K562 (cell line): Measurements from ENCODE around the gene OPCML. TPM values are rescaled to one million over a fixed set of nuclear protein-coding genes. Genes with fewer than 3 reads are reported as not detected.

Source experiments
- ATAC-seq: fragments of 200-7000 bp; cut with Tn5 transposase; 3 replicates; pipeline ENCODE4 v1.9.1; 2020; ENCODE audit warnings: moderate library complexity
- BruUV-seq: library from RNA; stranded (reverse); fragments of 400-500 nt; replicated peaks from 2 replicates; lab custom pipeline; 2021; lab: Mats Ljungman, UMichigan
- CTCF ChIA-PET: fragments of 300-600 bp; formaldehyde crosslinking; extraction: SDS; loops from one replicate; lab custom pipeline; 2021; ENCODE audit warnings: low intra/inter-chr PET ratio; lab: Yijun Ruan, JAX
- POLR2A ChIA-PET: fragments of 300-600, 350-650 bp; sonication (Branson Sonifier 250); formaldehyde crosslinking; extraction: SDS; loops from one replicate; lab custom pipeline; 2021; ENCODE audit warnings: antibody characterized with exemption, inconsistent platforms; lab: Yijun Ruan, JAX
- DNase-seq, 4 experiments: peaks; one replicate each; pipeline versions ENCODE4 v3.0.0 to v3.0.0-alpha.2; 2011 to 2018; ENCODE audit warnings: low spot score in 3 of 4, mixed read lengths in 3 of 4; ENCODE audit errors: extremely low read depth in 1 of 4
- FAIRE-seq: peaks from 2 replicates; lab custom pipeline; 2011; peaks lifted over from hg19 to GRCh38; lab: Jason Lieb, UNC
- H2AFZ ChIP-seq: 2 replicates; pipeline ENCODE4 v1.6.0; 2011; ENCODE audit warnings: low read depth, low read length, control low read depth, inconsistent platforms
- H3K27ac ChIP-seq: fragments of 200-600 bp; 3 replicates; pipeline ENCODE4 v1.8.0; 2011; ENCODE audit warnings: low read depth, mild to moderate bottlenecking, control low read depth, inconsistent platforms, low read length, moderate library complexity, mixed read lengths; ENCODE audit errors: extremely low read depth
- H3K27me3 ChIP-seq, 2 experiments: fragments of 300-600 bp in 1 of 2; 2 replicates in 1 of 2; 3 replicates in 1 of 2; pipeline versions ENCODE4 v1.6.0 to v1.8.0; 2011; ENCODE audit warnings: inconsistent platforms in 2 of 2, low read length in 2 of 2, mild to moderate bottlenecking in 1 of 2, mixed read lengths in 1 of 2, moderate library complexity in 1 of 2; ENCODE audit not compliant: control insufficient read depth in 2 of 2, insufficient read depth in 2 of 2
- H3K36me3 ChIP-seq: fragments of 300-600 bp; 3 replicates; pipeline ENCODE4 v1.8.0; 2011; ENCODE audit warnings: mild to moderate bottlenecking, low read length, inconsistent platforms; ENCODE audit not compliant: control insufficient read depth, insufficient read depth
- H3K4me1 ChIP-seq, 2 experiments: fragments of 200-600 bp in 1 of 2; replicated peaks in 1 of 2; 2 replicates in 1 of 2; 3 replicates in 1 of 2; pipeline versions ENCODE4 v1.5.1 to v1.8.0; 2011; ENCODE audit warnings: inconsistent platforms in 2 of 2, low read length in 2 of 2, mild to moderate bottlenecking in 1 of 2, mixed read lengths in 1 of 2, moderate library complexity in 1 of 2; ENCODE audit not compliant: control insufficient read depth in 2 of 2, insufficient read depth in 2 of 2
- H3K4me2 ChIP-seq: 2 replicates; pipeline ENCODE4 v1.6.1; 2011; ENCODE audit warnings: low read length, control low read depth, inconsistent platforms, mixed read lengths; ENCODE audit not compliant: insufficient read depth
- H3K4me3 ChIP-seq: fragments of 200-600 bp; sonication (generic), shearing (Covaris generic); 2 replicates; pipeline ENCODE4 v1.5.1; 2016; ENCODE audit warnings: control low read depth, inconsistent platforms
- H3K79me2 ChIP-seq: fragments of 200-600 bp; 3 replicates; pipeline ENCODE4 v1.8.0; 2011; ENCODE audit warnings: low read length, inconsistent platforms; ENCODE audit not compliant: control insufficient read depth, insufficient read depth
- H3K9ac ChIP-seq, 2 experiments: 2 replicates each; pipeline versions ENCODE4 v1.6.0 to v1.6.1; 2011; ENCODE audit warnings: low read depth in 2 of 2, low read length in 2 of 2, control low read depth in 1 of 2, inconsistent platforms in 1 of 2, mild to moderate bottlenecking in 1 of 2, mixed read lengths in 1 of 2; ENCODE audit not compliant: insufficient read depth in 1 of 2
- H3K9me1 ChIP-seq: one replicate; pipeline ENCODE4 v1.6.0; 2011; ENCODE audit warnings: inconsistent platforms, mild to moderate bottlenecking, low read length, moderate library complexity; ENCODE audit not compliant: control insufficient read depth, insufficient read depth
- H3K9me3 ChIP-seq: replicated peaks from 2 replicates; pipeline ENCODE4 v1.5.1; 2011; ENCODE audit warnings: low read depth, low read length, inconsistent platforms; ENCODE audit not compliant: control insufficient read depth, insufficient read depth
- H4K20me1 ChIP-seq: replicated peaks from 2 replicates; pipeline ENCODE4 v1.6.1; 2011; ENCODE audit warnings: low read length, inconsistent platforms, mixed read lengths; ENCODE audit not compliant: control insufficient read depth, insufficient read depth
- FOSL1 ChIP-seq: fragments of 200-800 bp; sonication (Bioruptor generic); conservative IDR thresholded peaks from 2 replicates; pipeline ENCODE4 v1.6.1; 2016; ENCODE audit warnings: missing genetic modification characterization, missing compliant biosample characterization
- HCFC1 ChIP-seq: IDR thresholded peaks from 2 replicates; pipeline ENCODE4 v1.6.1; 2012; ENCODE audit warnings: low read depth, low read length, improper control_type of control experiment
- HOMEZ ChIP-seq: fragments of 250-450 bp; sonication (Bioruptor Pico); IDR thresholded peaks from 2 replicates; pipeline ENCODE4 v1.4.0; 2020; ENCODE audit warnings: mild to moderate bottlenecking, moderate library complexity
- IFI16 ChIP-seq: fragments of 250-450 bp; sonication (Bioruptor Pico); IDR thresholded peaks from 2 replicates; pipeline ENCODE4 v2.1.2; 2022; ENCODE audit warnings: mild to moderate bottlenecking, inconsistent platforms
- KLF10 ChIP-seq: fragments of 250-450 bp; sonication (Bioruptor Pico); IDR thresholded peaks from 2 replicates; pipeline ENCODE4 v1.6.1; 2021; ENCODE audit warnings: matching md5 sums
- L3MBTL2 ChIP-seq: fragments of 450-650 bp; IDR thresholded peaks from 2 replicates; pipeline ENCODE4 v1.6.1; 2016; ENCODE audit warnings: mild to moderate bottlenecking, moderate library complexity
- MAFK ChIP-seq: IDR thresholded peaks from 2 replicates; pipeline ENCODE4 v1.6.1; 2011; ENCODE audit warnings: low read length, improper control_type of control experiment
- NCOA2 ChIP-seq, 2 experiments: fragments of 450-650 bp; IDR thresholded peaks; 2 replicates each; pipeline ENCODE4 v1.6.1; 2018; ENCODE audit warnings: mild to moderate bottlenecking in 2 of 2, moderate library complexity in 1 of 2; ENCODE audit not compliant: partially characterized antibody in 2 of 2
- NELFE ChIP-seq: IDR thresholded peaks from 2 replicates; pipeline ENCODE4 v1.6.1; 2011; ENCODE audit warnings: mild to moderate bottlenecking; ENCODE audit not compliant: insufficient read depth, insufficient read length
- NFE2L1 ChIP-seq: fragments of 450-650 bp; IDR thresholded peaks from 2 replicates; pipeline ENCODE4 v1.6.1; 2016; ENCODE audit warnings: missing genetic modification characterization, low read depth, mild to moderate bottlenecking, missing compliant biosample characterization, moderate library complexity, borderline replicate concordance
- PHB ChIP-seq: fragments of 250-450 bp; sonication (Bioruptor Pico); IDR thresholded peaks from 2 replicates; pipeline ENCODE4 v1.5.0; 2021
- RHOXF2B ChIP-seq: fragments of 250-450 bp; sonication (Bioruptor Pico); conservative IDR thresholded peaks from 2 replicates; pipeline ENCODE4 v1.5.1; 2021
- SMARCC2 ChIP-seq: fragments of 450-650 bp; IDR thresholded peaks from 2 replicates; pipeline ENCODE4 v1.6.1; 2017; ENCODE audit warnings: antibody characterized with exemption, moderate library complexity, mild to moderate bottlenecking, low read depth
- TAF7 ChIP-seq: fragments of 450-650 bp; IDR thresholded peaks from 2 replicates; pipeline ENCODE4 v1.6.1; 2016; ENCODE audit warnings: missing genetic modification characterization, missing compliant biosample characterization
- THRB ChIP-seq: fragments of 450-650 bp; formaldehyde crosslinking; conservative IDR thresholded peaks from 2 replicates; pipeline ENCODE4 v1.4.0; 2022; ENCODE audit warnings: mild to moderate bottlenecking, missing genetic modification characterization
- ZNF165 ChIP-seq: fragments of 250-450 bp; sonication (Bioruptor Pico); IDR thresholded peaks from 2 replicates; pipeline ENCODE4 v1.4.0; 2020; ENCODE audit warnings: borderline replicate concordance
- ZNF77 ChIP-seq: fragments of 250-450 bp; sonication (Bioruptor Pico); IDR thresholded peaks from 2 replicates; pipeline ENCODE4 v1.5.0; 2020
- WGBS: fragments of 100-300 bp; shearing (Covaris generic); methylation state at CpG from one replicate; pipeline ENCODE4 v1.1.6; 2016; ENCODE audit warnings: low coverage, mixed read lengths; ENCODE audit not compliant: insufficient coverage; ENCODE audit errors: missing lambda C conversion rate; 5-methylcytosine and 5-hydroxymethylcytosine counted together
- in situ Hi-C: fragments of 300-500 bp; cut with MboI; formaldehyde crosslinking; loops from 4 replicates; pipeline ENCODE4 v1.15.0; 2018; ENCODE audit warnings: inconsistent platforms, mixed read lengths
- intact Hi-C: fragments of 100-400 bp; cut with micrococcal nuclease; formaldehyde crosslinking; loops from 2 replicates; pipeline ENCODE4 v1.14.2; 2022
- polyA plus RNA-seq, 8 experiments: library from polyadenylated mRNA; depleted of rRNA in 4 of 8; stranded (reverse) in 5 of 8; unstranded in 3 of 8; fragments of >200 nt; fragmentation: Nextera tagmentation in 2 of 8; fragmentation: Illumina TruSeq in 1 of 8; extraction: Ambion mirVana in 2 of 8; extraction: Trizol in 1 of 8; gene quantifications; 2 replicates each; pipeline versions ENCODE4 v1.2.1 to v1.2.3, GENCODE V29; 2011 to 2014; ENCODE audit warnings: inconsistent platforms in 1 of 8, missing spikeins in 1 of 8
- total RNA-seq, 7 experiments: library from RNA; depleted of rRNA in 6 of 7; stranded (reverse); fragments of >200 nt in 6 of 7; fragmentation: Illumina TruSeq in 2 of 7; extraction: Trizol in 2 of 7; gene quantifications; 2 replicates each; pipeline versions ENCODE4 v1.2.1 to v1.2.3, GENCODE V29; 2011 to 2021; ENCODE audit warnings: low replicate concordance in 1 of 7

Gene OPCML
- total and polyA plus RNA-seq, 9 of the 15 experiments (the other 6 are each of a cell fraction or from before 2014, with no cell fraction given) = not detected

GRCh38 chr11:132821499-132821898, 710.8 kb downstream of the OPCML start:
- ChIA-PET POLR2A (no interaction called here), CTCF (no interaction called here)
- Histone ChIP-seq H3K36me3 (no peaks in the 10 kb centered on the region), H3K27ac (no peak overlapping the region), H3K9ac (no peak overlapping the region), H4K20me1 (no peaks in the 10 kb centered on the region), H3K9me1 (no peaks in the 10 kb centered on the region), H2AFZ (no peak overlapping the region), H3K4me1 (no peaks in the 10 kb centered on the region), H3K9me3 (no peaks in the 10 kb centered on the region; the same call in 1 of the 2 replicates), H3K27me3 (no peaks in the 10 kb centered on the region), H3K4me2 (no peak overlapping the region), H3K79me2 (no peaks in the 10 kb centered on the region), H3K4me3 (no peak overlapping the region)
- WGBS = 4% methylated on average over 4 of the region's 4 CpGs
- TF ChIP-seq KLF10 (CRISPR knock-in tag) (no peak), RHOXF2B (CRISPR knock-in tag) (no peak), HOMEZ (CRISPR knock-in tag) (no peak), TAF7 (tag) (no peak), IFI16 (CRISPR knock-in tag) (no peak), NELFE (no peak), HCFC1 (no peak), PHB (no peak), THRB (CRISPR knock-in tag) (no peak), NCOA2 (IDR thresholded peaks at IDR 0.05; ENCODE audit: partially characterized antibody in 2 of 2) (no peak), FOSL1 (no peak), MAFK (no peak), NFE2L1 (tag) (no peak), ZNF77 (no peak), L3MBTL2 (no peak), SMARCC2 (no peak), ZNF165 (CRISPR knock-in tag) (no peak)
- BruUV-seq = no TSS peak
- DNase-seq (no peak), FAIRE-seq (no peak), ATAC-seq (no peak)
- in situ Hi-C loops (no loop called here), intact Hi-C loops (no loop called here)
